Raji (cell line): Measurements from ENCODE around the gene GAGE13.
"Not testable (repeated sequence)": the region's sequence is repeated elsewhere in the genome, so short reads cannot be mapped to it uniquely, and the experiment has no call there.

Experiments used
- POLR2A ChIP-seq: IDR thresholded peaks from 2 replicates; pipeline ENCODE4 v1.6.1; 2011; ENCODE audit warnings: low read depth, low read length, control low read depth; ENCODE audit not compliant: insufficient read depth

Gene GAGE13

GRCh38 chrX:49331282-49331681 is at the start of gene GAGE13:
GAGE13 (plus strand) TSS chrX:49331582; CDS start chrX:49332738, 1,156 bp downstream.
- not testable (repeated sequence) for TF ChIP-seq POLR2A

GRCh38 chrX:49282647-49283011 is 48.8 kb upstream of the GAGE13 start:
- TF ChIP-seq POLR2A = no peak

- TF ChIP-seq POLR2A = no peak
Measured at GRCh38 chrX:49284212-49284611, 47.2 kb upstream of the GAGE13 start.

- TF ChIP-seq POLR2A = no peak
Measured at GRCh38 chrX:49286136-49286535, 45.2 kb upstream of the GAGE13 start.

- no peak for TF ChIP-seq POLR2A
Measured at GRCh38 chrX:49286581-49286980, 44.8 kb upstream of the GAGE13 start.

GRCh38 chrX:49287665-49288064 is 43.7 kb upstream of the GAGE13 start:
- TF ChIP-seq POLR2A = no peak

DNA sequence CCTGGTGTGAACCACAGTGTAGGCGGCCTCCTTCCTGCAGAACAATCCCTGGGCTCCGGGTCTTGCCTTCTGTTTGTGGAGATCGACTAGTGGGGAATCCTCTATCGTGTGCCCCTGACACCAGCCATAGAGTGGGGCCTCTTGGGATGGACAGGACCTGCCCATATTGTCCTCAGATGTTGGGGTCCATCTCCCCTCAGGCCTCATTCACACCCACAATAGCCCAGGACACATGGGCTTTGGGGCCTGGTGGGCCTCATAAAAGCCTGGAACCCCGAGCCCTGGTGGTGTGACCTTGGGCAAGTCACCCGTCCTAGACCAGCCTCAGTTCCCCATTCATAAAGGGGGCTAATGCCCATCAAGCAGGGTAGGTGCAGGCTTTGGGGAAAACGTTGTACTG is 41.2 kb upstream of the GAGE13 start:
- no peak for TF ChIP-seq POLR2A

DNA sequence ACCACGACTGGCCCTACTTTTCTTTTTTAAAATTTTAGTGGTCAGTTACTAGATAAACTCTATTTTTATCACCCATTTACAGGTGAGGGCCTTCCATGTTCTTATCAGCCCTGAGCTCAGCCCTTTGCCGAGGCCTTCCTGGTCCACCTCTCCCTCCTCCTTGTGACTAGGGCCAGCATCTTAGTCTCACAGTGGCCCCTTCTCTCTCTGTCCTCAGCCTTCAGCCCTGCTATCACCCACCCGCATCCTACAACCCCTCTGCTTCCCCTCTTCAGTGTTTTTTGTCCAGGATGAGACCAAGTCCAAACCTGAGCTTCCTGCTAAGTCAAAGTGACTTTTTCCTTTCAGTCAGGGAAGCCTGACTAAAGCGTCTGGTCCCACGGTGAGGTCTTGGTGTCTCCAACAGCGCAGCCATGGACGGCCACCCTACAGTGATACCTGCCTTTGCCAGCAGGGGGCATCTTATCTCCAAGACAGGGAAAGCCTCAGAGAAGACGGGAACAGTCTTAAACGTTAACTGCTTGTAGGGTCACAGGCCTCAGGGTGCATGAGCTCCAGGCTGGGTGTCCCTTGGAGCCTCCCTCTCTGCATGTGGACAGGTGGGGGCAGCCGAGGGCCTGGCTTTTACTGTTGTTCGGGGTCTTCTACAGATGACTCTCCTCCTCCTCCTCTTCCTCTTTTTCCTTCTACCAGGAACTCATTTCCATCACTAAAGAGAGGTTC is 39.6 kb upstream of the GAGE13 start:
- TF ChIP-seq POLR2A = no peak

DNA sequence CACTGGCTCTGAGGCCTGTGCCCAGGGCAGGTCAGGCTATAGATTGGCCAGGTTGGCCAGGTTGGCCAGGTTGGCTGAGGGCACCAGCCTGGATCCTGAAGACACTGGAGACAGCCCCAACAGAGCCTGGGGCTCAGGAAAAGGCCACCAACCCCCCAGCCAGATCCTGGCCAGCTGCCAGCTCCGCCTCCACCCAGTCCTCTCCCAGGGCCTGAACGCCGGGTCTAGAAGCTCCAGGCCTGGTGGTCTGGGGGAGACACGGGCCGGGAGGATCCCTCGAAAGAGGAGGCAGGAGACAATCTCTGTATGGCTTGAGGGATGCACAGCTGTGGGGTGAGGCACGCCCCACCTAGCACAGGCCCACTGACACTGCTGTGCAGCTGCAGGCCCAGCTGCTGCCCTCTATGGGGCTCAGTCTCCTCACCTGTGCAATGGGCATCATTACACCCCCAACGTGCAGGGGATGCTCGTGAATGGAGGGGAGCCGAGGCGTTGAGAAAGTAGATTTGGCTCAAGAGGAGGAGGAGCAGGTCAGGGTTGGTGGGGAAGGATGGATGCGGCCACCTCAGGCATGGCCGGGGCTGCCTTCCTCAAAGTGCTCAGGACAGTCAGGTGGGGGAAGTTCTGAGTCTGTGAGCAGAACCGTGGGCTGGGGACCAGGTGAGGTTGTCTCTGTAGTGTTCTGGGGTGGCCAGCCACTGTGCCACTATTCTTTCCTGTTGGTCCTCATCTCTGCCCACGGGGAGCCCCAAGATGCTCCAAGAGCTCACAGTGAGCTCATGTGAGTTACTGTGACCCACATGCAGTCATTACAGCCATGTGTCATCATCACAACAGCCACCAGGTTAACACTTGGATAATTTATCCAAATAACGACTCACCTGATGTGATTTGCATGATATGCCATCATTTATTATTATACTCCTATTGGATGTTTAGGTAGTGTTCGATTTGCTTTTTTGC is 38.7 kb upstream of the GAGE13 start:
- TF ChIP-seq POLR2A = no peak

DNA sequence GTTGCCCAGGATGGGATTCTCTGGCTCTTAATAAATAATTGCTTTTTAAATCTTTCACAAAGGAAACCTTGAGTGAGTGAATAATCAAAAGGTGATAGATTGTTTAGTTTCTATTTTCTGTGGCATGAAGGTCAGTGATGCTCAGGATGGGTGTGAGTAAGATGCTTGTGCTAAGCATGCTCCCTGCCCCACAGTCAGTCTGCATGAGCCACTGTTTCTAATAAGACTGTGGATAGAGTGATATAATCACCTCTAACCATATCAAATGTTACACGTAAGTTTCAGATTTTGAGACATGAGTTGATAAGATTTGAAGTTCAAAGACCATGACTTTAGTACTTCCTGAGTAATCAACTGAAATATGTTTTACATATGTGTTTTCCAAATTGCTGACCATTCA is 30.7 kb upstream of the GAGE13 start:
- TF ChIP-seq POLR2A = no peak

DNA sequence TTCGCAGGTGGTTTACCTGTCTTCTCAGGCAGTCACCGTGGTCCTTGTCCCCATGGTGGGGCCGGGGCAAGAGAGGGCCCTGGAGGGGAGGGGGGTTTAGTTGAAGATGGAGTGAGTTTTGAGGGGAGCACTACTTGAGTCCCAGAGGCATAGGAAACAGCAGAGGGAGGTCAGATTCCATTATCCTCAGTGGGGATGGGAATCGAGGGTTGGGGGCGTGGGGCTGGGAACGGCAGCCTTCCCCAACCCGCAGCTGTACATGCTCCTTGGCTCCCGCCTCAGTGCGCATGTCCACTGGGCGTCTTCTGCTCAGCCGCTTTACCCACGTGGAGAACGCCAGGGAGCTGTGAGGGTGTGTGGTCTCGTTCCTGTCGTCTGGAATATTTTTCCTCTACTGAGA is 28.0 kb upstream of the GAGE13 start, which contains the start of gene GAGE10:
GAGE10 (plus strand) TSS at position 301 of the 400 bp plus-strand sequence. CDS start 1,214 bp downstream, outside the sequence.
- no peak for TF ChIP-seq POLR2A

GRCh38 chrX:49308604-49309269 is 22.6 kb upstream of the GAGE13 start:
- no peak for TF ChIP-seq POLR2A

DNA sequence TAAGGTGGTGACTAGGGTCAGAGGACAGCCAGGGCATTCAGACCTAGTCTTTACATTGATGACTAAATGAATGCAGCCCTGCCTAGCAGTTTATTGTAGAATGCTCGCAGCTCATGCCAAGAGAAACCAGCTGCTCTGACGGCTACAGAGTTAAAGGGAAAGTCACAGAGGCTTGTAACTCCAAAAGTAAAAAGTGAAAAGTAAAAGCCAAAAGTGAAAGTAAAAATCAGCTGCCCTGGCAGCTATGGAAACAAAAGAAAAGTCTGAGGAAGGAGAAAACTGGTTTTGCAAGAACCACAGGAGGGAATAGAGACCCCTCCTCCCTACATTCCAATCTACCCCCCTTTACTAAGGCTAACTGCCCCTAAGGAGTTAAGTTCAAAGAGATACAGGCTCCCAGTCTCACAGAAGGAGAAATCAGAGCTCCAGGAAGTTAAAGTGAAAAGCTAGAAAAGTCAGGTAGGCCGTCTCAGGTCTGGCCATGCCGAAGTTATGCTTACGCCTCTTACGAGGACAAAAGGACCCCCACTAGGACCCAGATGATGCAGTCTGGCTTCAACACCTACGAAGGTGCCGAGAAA is 21.9 kb upstream of the GAGE13 start:
- no peak for TF ChIP-seq POLR2A

- no peak for TF ChIP-seq POLR2A
Measured at GRCh38 chrX:49310371-49310770, 21.0 kb upstream of the GAGE13 start.

DNA sequence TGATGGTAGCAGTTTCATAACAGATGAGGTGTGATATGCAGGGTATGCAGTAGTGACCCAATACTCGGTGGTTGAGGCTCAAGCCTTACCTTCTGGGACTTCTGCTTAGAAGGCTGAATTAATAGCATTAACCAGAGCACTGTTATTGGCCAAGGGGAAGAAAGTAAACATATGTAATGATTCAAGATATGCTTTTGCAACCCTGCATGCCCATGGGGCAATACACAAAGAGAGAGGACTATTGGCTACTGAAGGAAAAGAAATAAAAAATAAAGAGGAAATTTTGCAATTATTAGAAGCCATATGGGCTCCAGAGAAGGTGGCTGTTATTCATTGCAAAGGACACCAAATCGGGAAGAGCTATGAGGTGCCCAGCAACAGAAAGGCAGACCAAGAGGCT is 19.2 kb upstream of the GAGE13 start:
- no peak for TF ChIP-seq POLR2A
